Smooth muscle cell (in vitro differentiated cells): ENCODE data around the gene TSEN54. TPM values are rescaled to one million over a fixed set of nuclear protein-coding genes. Genes with fewer than 3 reads are reported as not detected.

Source experiments
- DNase-seq: peaks from one replicate; lab custom pipeline; 2025; ENCODE audit not compliant: unreplicated experiment; lab: John Stamatoyannopoulos, UW
- H2AFZ ChIP-seq: fragments of 200-600 bp; sonication (generic); 2 replicates; pipeline ENCODE4 v1.6.0; 2016; ENCODE audit warnings: antibody characterized with exemption, low read depth, mild to moderate bottlenecking
- H3F3A ChIP-seq: fragments of 200-600 bp; sonication (generic); 2 replicates; pipeline ENCODE4 v1.6.0; 2017; ENCODE audit warnings: antibody characterized with exemption, low read depth
- H3K27ac ChIP-seq: fragments of 200-600 bp; sonication (generic); 2 replicates; pipeline ENCODE4 v1.5.1; 2016; ENCODE audit warnings: low read depth, mild to moderate bottlenecking
- H3K27me3 ChIP-seq: fragments of 200-600 bp; sonication (generic); 2 replicates; pipeline ENCODE4 v1.6.1; 2016; ENCODE audit warnings: low read depth, mild to moderate bottlenecking
- H3K36me3 ChIP-seq: fragments of 200-600 bp; sonication (generic); 2 replicates; pipeline ENCODE4 v1.5.1; 2016; ENCODE audit warnings: low read depth
- H3K4me1 ChIP-seq: fragments of 200-600 bp; sonication (generic); 2 replicates; pipeline ENCODE4 v1.5.1; 2016; ENCODE audit warnings: low read depth
- H3K4me2 ChIP-seq: fragments of 200-600 bp; sonication (generic); 2 replicates; pipeline ENCODE4 v1.6.0; 2016; ENCODE audit warnings: mild to moderate bottlenecking
- H3K4me3 ChIP-seq: fragments of 200-600 bp; sonication (generic); 2 replicates; pipeline ENCODE4 v1.5.1; 2016; ENCODE audit warnings: mild to moderate bottlenecking
- H3K79me2 ChIP-seq: fragments of 200-600 bp; sonication (generic); 2 replicates; pipeline ENCODE4 v1.6.0; 2016; ENCODE audit warnings: low read depth, mild to moderate bottlenecking
- H3K9ac ChIP-seq: fragments of 200-600 bp; sonication (generic); 2 replicates; pipeline ENCODE4 v1.6.0; 2016; ENCODE audit warnings: low read depth
- H3K9me3 ChIP-seq: fragments of 200-600 bp; sonication (generic); replicated peaks from 2 replicates; pipeline ENCODE4 v1.5.1; 2016; ENCODE audit warnings: low read depth
- H4K20me1 ChIP-seq: fragments of 200-600 bp; sonication (generic); 2 replicates; pipeline ENCODE4 v1.6.0; 2016; ENCODE audit warnings: low read depth
- WGBS: methylation state at CpG from one replicate; pipeline ENCODE4 v1.1.7; 2016; ENCODE audit warnings: low lambda C conversion rate; 5-methylcytosine and 5-hydroxymethylcytosine counted together
- polyA plus RNA-seq: library from polyadenylated mRNA; unstranded; fragments of >200 nt; fragmentation: Nextera tagmentation; extraction: Ambion mirVana; gene quantifications from 2 replicates; pipeline ENCODE4 v1.2.1, GENCODE V29; 2016
- total RNA-seq: library from RNA; depleted of rRNA; stranded (reverse); fragments of >200 nt; gene quantifications from 2 replicates; pipeline ENCODE4 v1.2.3, GENCODE V29; 2014
- TF ChIP-seq, protein P1 (sequence below): fragments of 200-600 bp; sonication (generic); IDR thresholded peaks from 2 replicates; pipeline ENCODE4 v1.5.1; 2017; ENCODE audit warnings: borderline replicate concordance, mild to moderate bottlenecking, antibody characterized with exemption; ENCODE audit not compliant: insufficient read depth, poor library complexity, severe bottlenecking

Gene TSEN54
- total and polyA plus RNA-seq, 2 experiments from 2014 or later = 15.1 TPM

DNA sequence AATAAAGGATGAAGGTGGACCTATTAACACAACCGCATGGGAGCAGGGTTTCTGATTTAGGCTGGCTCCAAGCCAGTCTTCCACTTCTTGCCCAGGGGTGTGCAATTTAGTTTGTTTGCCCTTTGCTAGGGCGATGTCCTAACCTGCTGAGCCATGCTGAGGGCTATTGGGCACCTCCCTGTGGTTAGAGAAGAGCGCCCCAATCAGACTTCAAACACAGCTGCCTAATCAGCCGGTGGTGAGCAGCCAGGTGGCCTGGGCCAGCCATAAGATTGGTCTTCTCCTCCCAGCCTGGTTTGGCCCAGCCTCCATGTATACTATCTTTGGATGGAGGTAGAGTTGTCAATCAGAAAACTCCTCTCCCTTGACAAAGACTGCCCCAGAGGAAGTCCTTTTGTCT is 44.2 kb upstream of the TSEN54 start:
- Histone ChIP-seq H3K9ac (no peak overlapping the region), H3K36me3 (no peaks in the 10 kb centered on the region), H3K4me3 (no peak overlapping the region), H2AFZ (no peak overlapping the region), H3K4me1 (peaks cover 2% of the 10 kb centered on the region), H3K27me3 (no peaks in the 10 kb centered on the region), H3K4me2 (no peak overlapping the region), H4K20me1 (peaks cover 87% of the 10 kb centered on the region), H3K79me2 (no peaks in the 10 kb centered on the region), H3K9me3 (no peaks in the 10 kb centered on the region), H3F3A (no peaks in the 10 kb centered on the region), H3K27ac (no peak overlapping the region)
- DNase-seq = no peak
- TF ChIP-seq, protein P1, sequence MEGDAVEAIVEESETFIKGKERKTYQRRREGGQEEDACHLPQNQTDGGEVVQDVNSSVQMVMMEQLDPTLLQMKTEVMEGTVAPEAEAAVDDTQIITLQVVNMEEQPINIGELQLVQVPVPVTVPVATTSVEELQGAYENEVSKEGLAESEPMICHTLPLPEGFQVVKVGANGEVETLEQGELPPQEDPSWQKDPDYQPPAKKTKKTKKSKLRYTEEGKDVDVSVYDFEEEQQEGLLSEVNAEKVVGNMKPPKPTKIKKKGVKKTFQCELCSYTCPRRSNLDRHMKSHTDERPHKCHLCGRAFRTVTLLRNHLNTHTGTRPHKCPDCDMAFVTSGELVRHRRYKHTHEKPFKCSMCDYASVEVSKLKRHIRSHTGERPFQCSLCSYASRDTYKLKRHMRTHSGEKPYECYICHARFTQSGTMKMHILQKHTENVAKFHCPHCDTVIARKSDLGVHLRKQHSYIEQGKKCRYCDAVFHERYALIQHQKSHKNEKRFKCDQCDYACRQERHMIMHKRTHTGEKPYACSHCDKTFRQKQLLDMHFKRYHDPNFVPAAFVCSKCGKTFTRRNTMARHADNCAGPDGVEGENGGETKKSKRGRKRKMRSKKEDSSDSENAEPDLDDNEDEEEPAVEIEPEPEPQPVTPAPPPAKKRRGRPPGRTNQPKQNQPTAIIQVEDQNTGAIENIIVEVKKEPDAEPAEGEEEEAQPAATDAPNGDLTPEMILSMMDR = no peak
- WGBS = 69% methylated on average over 4 of the region's 4 CpGs

DNA sequence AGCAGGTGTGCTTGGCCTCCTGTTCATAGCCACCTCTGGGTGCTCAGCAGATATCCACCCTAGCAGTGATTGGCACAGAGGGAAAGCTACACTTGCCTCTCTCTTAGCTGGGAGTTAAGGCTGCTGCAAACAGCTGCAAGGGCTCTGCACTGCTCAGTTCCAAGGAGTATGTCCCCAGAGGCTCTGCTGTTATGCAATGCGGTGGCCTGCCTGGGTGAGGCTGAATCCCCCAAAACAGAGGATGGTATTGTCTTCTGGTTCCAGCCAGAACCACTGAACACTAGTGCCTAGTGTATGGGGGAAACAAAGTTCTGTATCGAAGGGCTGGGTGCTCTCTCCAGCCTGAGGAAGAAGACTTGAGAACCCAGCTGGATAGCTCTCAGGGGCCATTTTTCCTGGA is 43.1 kb upstream of the TSEN54 start:
- Histone ChIP-seq H4K20me1 (peaks cover 87% of the 10 kb centered on the region), H3K27ac (no peak overlapping the region), H3K4me3 (no peak overlapping the region), H3K9me3 (no peaks in the 10 kb centered on the region), H3K36me3 (no peaks in the 10 kb centered on the region), H3K79me2 (no peaks in the 10 kb centered on the region), H2AFZ (no peak overlapping the region), H3K4me1 (peaks cover 3% of the 10 kb centered on the region), H3K9ac (no peak overlapping the region), H3K27me3 (no peaks in the 10 kb centered on the region), H3F3A (no peaks in the 10 kb centered on the region), H3K4me2 (no peak overlapping the region)
- TF ChIP-seq, protein P1 = no peak
- no peak for DNase-seq
- WGBS = 97% methylated on average over 2 of the region's 2 CpGs

DNA sequence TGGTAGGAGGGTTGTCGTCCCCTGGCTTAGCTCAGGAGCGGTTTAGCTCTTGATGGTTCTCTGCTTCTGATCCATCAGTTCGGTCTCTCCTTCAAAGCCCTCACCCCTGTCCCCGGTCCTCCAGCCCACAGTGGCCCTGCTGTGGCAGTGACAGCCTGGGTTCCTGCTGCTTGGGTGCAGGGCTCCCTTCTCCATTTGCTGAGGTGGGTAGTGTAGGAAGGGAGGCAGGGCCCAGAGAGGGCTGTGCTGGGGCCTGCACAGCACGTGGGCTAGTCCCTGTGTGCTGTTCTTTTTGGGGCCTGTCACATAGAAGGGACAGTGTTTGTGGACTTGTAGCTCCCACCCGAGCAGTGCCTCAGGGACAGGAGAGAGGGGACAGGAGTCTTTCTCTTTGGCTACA is 41.6 kb upstream of the TSEN54 start:
- Histone ChIP-seq H3K79me2 (no peaks in the 10 kb centered on the region), H3K27me3 (no peaks in the 10 kb centered on the region), H3K4me1 (peaks cover 10% of the 10 kb centered on the region), H3K27ac (no peak overlapping the region), H3K9ac (no peak overlapping the region), H4K20me1 (peaks cover 87% of the 10 kb centered on the region), H3K36me3 (no peaks in the 10 kb centered on the region), H3K4me3 (no peak overlapping the region), H3K4me2 (no peak overlapping the region), H3F3A (no peaks in the 10 kb centered on the region), H2AFZ (no peak overlapping the region), H3K9me3 (no peaks in the 10 kb centered on the region)
- TF ChIP-seq, protein P1 = no peak
- no peak for DNase-seq
- 93% methylated on average over 6 of the region's 6 CpGs for WGBS

DNA sequence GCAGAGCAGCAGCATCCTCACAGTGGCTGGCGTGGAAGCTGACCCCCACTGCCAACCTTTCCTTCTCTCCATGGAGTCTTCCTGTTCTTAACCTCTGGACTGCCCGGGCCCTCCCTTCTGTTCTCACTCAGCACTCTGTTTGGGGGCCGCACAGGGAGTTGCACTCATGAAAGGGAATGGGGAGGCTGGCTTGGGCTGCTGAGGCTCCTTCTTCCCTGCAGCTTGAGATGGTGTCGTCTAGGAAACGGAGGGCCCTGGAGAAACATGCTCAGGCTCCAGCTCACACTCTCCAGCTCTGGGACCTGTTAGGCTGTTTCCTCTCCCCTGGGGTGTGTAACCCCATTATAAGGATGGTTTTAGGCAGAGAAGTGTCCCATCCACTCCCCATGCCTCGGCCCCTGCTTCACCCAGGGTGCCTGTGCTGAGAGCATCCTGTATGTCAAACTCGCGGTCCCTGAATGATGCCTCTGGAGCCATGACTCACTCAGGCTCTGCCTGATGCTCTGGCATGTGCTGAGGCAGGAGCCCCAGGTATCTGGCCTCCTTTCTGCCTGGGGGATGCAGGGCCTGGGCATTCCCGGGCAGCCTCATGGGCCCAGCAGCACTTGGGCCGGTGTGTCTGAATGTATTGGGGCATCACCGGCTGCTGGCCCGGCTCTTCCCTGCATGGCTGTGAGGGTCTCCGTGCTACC is 41.0 kb upstream of the TSEN54 start:
- H2AFZ ChIP-seq = no peak overlapping the region
- H3K4me2 ChIP-seq = no peak overlapping the region
- H3K27me3 ChIP-seq = no peaks in the 10 kb centered on the region
- no peak overlapping the region for H3K9ac ChIP-seq
- H3F3A ChIP-seq = no peaks in the 10 kb centered on the region
- H4K20me1 ChIP-seq = peaks cover 87% of the 10 kb centered on the region
- H3K4me1 ChIP-seq = peaks cover 13% of the 10 kb centered on the region
- H3K9me3 ChIP-seq = no peaks in the 10 kb centered on the region
- H3K79me2 ChIP-seq = no peaks in the 10 kb centered on the region
- no peak overlapping the region for H3K4me3 ChIP-seq
- no peak overlapping the region for H3K27ac ChIP-seq
- H3K36me3 ChIP-seq = no peaks in the 10 kb centered on the region
- TF ChIP-seq, protein P1 = no peak
- 91% methylated on average over 12 of the region's 13 CpGs for WGBS
- DNase-seq = no peak
